ENCODE measurements around the gene MEX3B.

Gene MEX3B

GRCh38 chr15:82045892-82046665 lies at the start of gene MEX3B:
Gene MEX3B, minus strand, starts transcription at chr15:82046018. Its CDS starts 313 bp downstream, at chr15:82045705.
- Histone ChIP-seq H3K27me3 (ENCODE audit: insufficient read depth, low read length) (peaks cover 50% of the 10 kb centered on the region), H3K9ac (ENCODE audit: low read depth, low read length) (peak within 1 kb of the TSS; percentile 92), H3K4me3 (ENCODE audit: low read length) (peak within 1 kb of the TSS; percentile 94), H3K36me3 (ENCODE audit: insufficient read depth, low read depth, low read length) (peaks cover 15% of the 10 kb centered on the region; the same call in 1 of the 2 replicates), H3K4me1 (ENCODE audit: insufficient read depth, low read length) (peaks cover 5% of the 10 kb centered on the region; the same call in 1 of the 2 replicates), H3K27ac (ENCODE audit: low read length) (peak within 1 kb of the TSS; percentile 45), H3K9me3 (ENCODE audit: insufficient read depth, low read depth, low read length) (no peaks in the 10 kb centered on the region)

- Histone ChIP-seq H3K9ac (ENCODE audit: low read depth, low read length) (no peak overlapping the region), H3K9me3 (ENCODE audit: insufficient read depth, low read depth, low read length) (no peaks in the 10 kb centered on the region), H3K4me1 (ENCODE audit: insufficient read depth, low read length) (no peaks in the 10 kb centered on the region), H3K36me3 (ENCODE audit: insufficient read depth, low read depth, low read length) (no peaks in the 10 kb centered on the region), H3K27me3 (ENCODE audit: insufficient read depth, low read length) (no peaks in the 10 kb centered on the region), H3K27ac (ENCODE audit: low read length) (no peak overlapping the region), H3K4me3 (ENCODE audit: low read length) (no peak overlapping the region)
Observed at GRCh38 chr15:82093774-82094211, 48.0 kb upstream of the MEX3B start.

GRCh38 chr15:82093325-82093724 lies 47.5 kb upstream of the MEX3B start:
- Histone ChIP-seq H3K27me3 (ENCODE audit: insufficient read depth, low read length) (no peaks in the 10 kb centered on the region), H3K27ac (ENCODE audit: low read length) (no peak overlapping the region), H3K4me3 (ENCODE audit: low read length) (no peak overlapping the region)

GRCh38 chr15:82091636-82092140 lies 45.9 kb upstream of the MEX3B start:
- Histone ChIP-seq H3K4me3 (ENCODE audit: low read length) (no peak overlapping the region), H3K4me1 (ENCODE audit: insufficient read depth, low read length) (no peaks in the 10 kb centered on the region), H3K36me3 (ENCODE audit: insufficient read depth, low read depth, low read length) (no peaks in the 10 kb centered on the region), H3K27me3 (ENCODE audit: insufficient read depth, low read length) (no peaks in the 10 kb centered on the region), H3K9me3 (ENCODE audit: insufficient read depth, low read depth, low read length) (no peaks in the 10 kb centered on the region), H3K9ac (ENCODE audit: low read depth, low read length) (no peak overlapping the region), H3K27ac (ENCODE audit: low read length) (no peak overlapping the region)

More at GRCh38 chr15:82093325-82093724, 47.5 kb upstream of the MEX3B start:
- Histone ChIP-seq H3K9ac (ENCODE audit: low read depth, low read length) (no peak overlapping the region), H3K4me1 (ENCODE audit: insufficient read depth, low read length) (no peaks in the 10 kb centered on the region), H3K9me3 (ENCODE audit: insufficient read depth, low read depth, low read length) (no peaks in the 10 kb centered on the region), H3K36me3 (ENCODE audit: insufficient read depth, low read depth, low read length) (no peaks in the 10 kb centered on the region)

- Histone ChIP-seq H3K27me3 (ENCODE audit: insufficient read depth, low read length) (no peaks in the 10 kb centered on the region), H3K9ac (ENCODE audit: low read depth, low read length) (no peak overlapping the region), H3K36me3 (ENCODE audit: insufficient read depth, low read depth, low read length) (no peaks in the 10 kb centered on the region)
Observed at GRCh38 chr15:82086243-82086995, 40.6 kb upstream of the MEX3B start.

GRCh38 chr15:82081914-82082762 lies 36.3 kb upstream of the MEX3B start:
- Histone ChIP-seq H3K4me1 (ENCODE audit: insufficient read depth, low read length) (no peaks in the 10 kb centered on the region), H3K9ac (ENCODE audit: low read depth, low read length) (no peak overlapping the region), H3K27me3 (ENCODE audit: insufficient read depth, low read length) (no peaks in the 10 kb centered on the region), H3K27ac (ENCODE audit: low read length) (no peak overlapping the region), H3K9me3 (ENCODE audit: insufficient read depth, low read depth, low read length) (no peaks in the 10 kb centered on the region), H3K4me3 (ENCODE audit: low read length) (no peak overlapping the region), H3K36me3 (ENCODE audit: insufficient read depth, low read depth, low read length) (no peaks in the 10 kb centered on the region)

More at GRCh38 chr15:82086243-82086995, 40.6 kb upstream of the MEX3B start:
- no peak overlapping the region for H3K4me3 ChIP-seq (ENCODE audit: low read length)
- H3K27ac ChIP-seq (ENCODE audit: low read length), result no peak overlapping the region
- no peaks in the 10 kb centered on the region for H3K4me1 ChIP-seq (ENCODE audit: insufficient read depth, low read length)
- no peaks in the 10 kb centered on the region for H3K9me3 ChIP-seq (ENCODE audit: insufficient read depth, low read depth, low read length)

GRCh38 chr15:82080774-82081173 lies 35.0 kb upstream of the MEX3B start:
- no peaks in the 10 kb centered on the region for H3K4me1 ChIP-seq (ENCODE audit: insufficient read depth, low read length)
- H3K27me3 ChIP-seq (ENCODE audit: insufficient read depth, low read length), result no peaks in the 10 kb centered on the region
- no peaks in the 10 kb centered on the region for H3K9me3 ChIP-seq (ENCODE audit: insufficient read depth, low read depth, low read length)
- H3K27ac ChIP-seq (ENCODE audit: low read length), result no peak overlapping the region
- H3K36me3 ChIP-seq (ENCODE audit: insufficient read depth, low read depth, low read length), result no peaks in the 10 kb centered on the region
- no peak overlapping the region for H3K9ac ChIP-seq (ENCODE audit: low read depth, low read length)
- no peak overlapping the region for H3K4me3 ChIP-seq (ENCODE audit: low read length)

- Histone ChIP-seq H3K27ac (ENCODE audit: low read length) (no peak overlapping the region), H3K36me3 (ENCODE audit: insufficient read depth, low read depth, low read length) (no peaks in the 10 kb centered on the region), H3K4me1 (ENCODE audit: insufficient read depth, low read length) (no peaks in the 10 kb centered on the region), H3K9me3 (ENCODE audit: insufficient read depth, low read depth, low read length) (no peaks in the 10 kb centered on the region), H3K9ac (ENCODE audit: low read depth, low read length) (no peak overlapping the region), H3K4me3 (ENCODE audit: low read length) (no peak overlapping the region), H3K27me3 (ENCODE audit: insufficient read depth, low read length) (no peaks in the 10 kb centered on the region)
Observed at GRCh38 chr15:82079736-82080135, 33.9 kb upstream of the MEX3B start.

GRCh38 chr15:82074610-82075009 lies 28.8 kb upstream of the MEX3B start:
- H3K9me3 ChIP-seq (ENCODE audit: insufficient read depth, low read depth, low read length), result no peaks in the 10 kb centered on the region
- H3K36me3 ChIP-seq (ENCODE audit: insufficient read depth, low read depth, low read length), result no peaks in the 10 kb centered on the region
- no peak overlapping the region for H3K4me3 ChIP-seq (ENCODE audit: low read length)
- no peak overlapping the region for H3K9ac ChIP-seq (ENCODE audit: low read depth, low read length)
- no peaks in the 10 kb centered on the region for H3K4me1 ChIP-seq (ENCODE audit: insufficient read depth, low read length)
- H3K27me3 ChIP-seq (ENCODE audit: insufficient read depth, low read length), result no peaks in the 10 kb centered on the region
- H3K27ac ChIP-seq (ENCODE audit: low read length), result no peak overlapping the region

GRCh38 chr15:82072926-82073537 lies 27.2 kb upstream of the MEX3B start:
- H3K4me1 ChIP-seq (ENCODE audit: insufficient read depth, low read length), result no peaks in the 10 kb centered on the region
- H3K9ac ChIP-seq (ENCODE audit: low read depth, low read length), result no peak overlapping the region
- no peak overlapping the region for H3K27ac ChIP-seq (ENCODE audit: low read length)
- no peaks in the 10 kb centered on the region for H3K27me3 ChIP-seq (ENCODE audit: insufficient read depth, low read length)
- H3K9me3 ChIP-seq (ENCODE audit: insufficient read depth, low read depth, low read length), result no peaks in the 10 kb centered on the region
- H3K36me3 ChIP-seq (ENCODE audit: insufficient read depth, low read depth, low read length), result no peaks in the 10 kb centered on the region
- H3K4me3 ChIP-seq (ENCODE audit: low read length), result no peak overlapping the region

- Histone ChIP-seq H3K27ac (ENCODE audit: low read length) (no peak overlapping the region), H3K4me3 (ENCODE audit: low read length) (no peak overlapping the region), H3K4me1 (ENCODE audit: insufficient read depth, low read length) (peaks cover 4% of the 10 kb centered on the region; the same call in 1 of the 2 replicates), H3K36me3 (ENCODE audit: insufficient read depth, low read depth, low read length) (no peaks in the 10 kb centered on the region), H3K9ac (ENCODE audit: low read depth, low read length) (no peak overlapping the region), H3K27me3 (ENCODE audit: insufficient read depth, low read length) (peaks cover 40% of the 10 kb centered on the region), H3K9me3 (ENCODE audit: insufficient read depth, low read depth, low read length) (no peaks in the 10 kb centered on the region)
Observed at GRCh38 chr15:82066455-82066854, 20.6 kb upstream of the MEX3B start.

Measured in iPS-20b (cell line).